ENCODE results near the gene ZNRF1. TPM values are rescaled to one million over a fixed set of nuclear protein-coding genes. Genes with fewer than 3 reads are reported as not detected.
"Not testable (repeated sequence)": the region's sequence is repeated elsewhere in the genome, so short reads cannot be mapped to it uniquely, and the experiment has no call there.

The ZNRF1 gene
- total and polyA plus RNA-seq, 2 experiments from 2014 or later = 45.3 to 58.7 TPM

DNA sequence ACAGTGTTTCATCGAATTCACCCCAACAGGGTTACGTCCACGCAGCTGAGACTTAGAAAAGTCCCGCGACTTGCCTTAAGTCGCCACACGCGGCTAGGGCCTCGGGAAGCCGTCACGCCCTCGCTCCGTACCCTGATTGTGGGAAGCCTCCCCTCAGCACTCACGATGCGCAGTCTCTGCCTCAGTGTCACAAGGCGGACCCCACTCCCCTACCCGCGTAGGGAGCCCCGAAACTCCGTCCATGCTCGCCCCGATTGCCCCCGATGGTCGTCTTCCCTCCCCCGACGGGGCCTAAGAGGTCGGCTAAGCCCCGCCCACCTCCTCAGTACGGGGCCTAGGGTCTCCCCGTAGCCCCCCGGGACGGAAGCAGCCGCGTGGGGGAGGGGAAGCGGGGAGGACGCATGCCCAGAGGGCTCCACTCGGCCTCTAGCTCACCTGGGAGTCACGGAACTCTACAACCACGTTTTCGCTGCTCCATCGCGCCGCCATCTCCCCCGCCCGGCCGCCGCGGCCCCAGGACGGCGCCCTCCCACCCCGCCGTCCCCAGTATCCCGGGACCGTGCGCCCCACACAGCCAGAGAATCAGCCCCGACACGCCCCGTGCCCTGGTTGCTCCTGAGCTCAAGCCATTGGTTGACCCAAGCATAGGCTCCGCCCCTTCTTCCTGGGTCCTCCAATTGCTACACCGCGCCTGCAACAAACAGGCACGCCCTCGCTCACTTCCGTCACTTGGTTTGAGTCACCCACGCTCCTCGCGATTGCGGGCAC is 14.1 kb upstream of the ZNRF1 start, which contains the start of gene WDR59:
Gene WDR59, minus strand, starts transcription at position 595 of the 768 bp plus-strand sequence. Its CDS starts 106 bp downstream, at position 489.
- H3K9me3 ChIP-seq (ENCODE audit: low read depth) = no peaks in the 10 kb centered on the region
- TF ChIP-seq, protein P1, sequence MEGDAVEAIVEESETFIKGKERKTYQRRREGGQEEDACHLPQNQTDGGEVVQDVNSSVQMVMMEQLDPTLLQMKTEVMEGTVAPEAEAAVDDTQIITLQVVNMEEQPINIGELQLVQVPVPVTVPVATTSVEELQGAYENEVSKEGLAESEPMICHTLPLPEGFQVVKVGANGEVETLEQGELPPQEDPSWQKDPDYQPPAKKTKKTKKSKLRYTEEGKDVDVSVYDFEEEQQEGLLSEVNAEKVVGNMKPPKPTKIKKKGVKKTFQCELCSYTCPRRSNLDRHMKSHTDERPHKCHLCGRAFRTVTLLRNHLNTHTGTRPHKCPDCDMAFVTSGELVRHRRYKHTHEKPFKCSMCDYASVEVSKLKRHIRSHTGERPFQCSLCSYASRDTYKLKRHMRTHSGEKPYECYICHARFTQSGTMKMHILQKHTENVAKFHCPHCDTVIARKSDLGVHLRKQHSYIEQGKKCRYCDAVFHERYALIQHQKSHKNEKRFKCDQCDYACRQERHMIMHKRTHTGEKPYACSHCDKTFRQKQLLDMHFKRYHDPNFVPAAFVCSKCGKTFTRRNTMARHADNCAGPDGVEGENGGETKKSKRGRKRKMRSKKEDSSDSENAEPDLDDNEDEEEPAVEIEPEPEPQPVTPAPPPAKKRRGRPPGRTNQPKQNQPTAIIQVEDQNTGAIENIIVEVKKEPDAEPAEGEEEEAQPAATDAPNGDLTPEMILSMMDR (IDR thresholded peaks at IDR 0.05; ENCODE audit: low read depth, low read length) = no peak
- DNase-seq (ENCODE audit: low read depth in 1 of 2, low spot score in 1 of 2) = peak; percentile 99 to 100
- peak within 1 kb of the TSS; percentile 89 for H3K4me3 ChIP-seq
- peak within 1 kb of the TSS; percentile 55 for H3K27ac ChIP-seq
- H3K4me1 ChIP-seq (ENCODE audit: low read depth) = no peaks in the 10 kb centered on the region
- H3K27me3 ChIP-seq = no peaks in the 10 kb centered on the region
- no peaks in the 10 kb centered on the region for H3K36me3 ChIP-seq

DNA sequence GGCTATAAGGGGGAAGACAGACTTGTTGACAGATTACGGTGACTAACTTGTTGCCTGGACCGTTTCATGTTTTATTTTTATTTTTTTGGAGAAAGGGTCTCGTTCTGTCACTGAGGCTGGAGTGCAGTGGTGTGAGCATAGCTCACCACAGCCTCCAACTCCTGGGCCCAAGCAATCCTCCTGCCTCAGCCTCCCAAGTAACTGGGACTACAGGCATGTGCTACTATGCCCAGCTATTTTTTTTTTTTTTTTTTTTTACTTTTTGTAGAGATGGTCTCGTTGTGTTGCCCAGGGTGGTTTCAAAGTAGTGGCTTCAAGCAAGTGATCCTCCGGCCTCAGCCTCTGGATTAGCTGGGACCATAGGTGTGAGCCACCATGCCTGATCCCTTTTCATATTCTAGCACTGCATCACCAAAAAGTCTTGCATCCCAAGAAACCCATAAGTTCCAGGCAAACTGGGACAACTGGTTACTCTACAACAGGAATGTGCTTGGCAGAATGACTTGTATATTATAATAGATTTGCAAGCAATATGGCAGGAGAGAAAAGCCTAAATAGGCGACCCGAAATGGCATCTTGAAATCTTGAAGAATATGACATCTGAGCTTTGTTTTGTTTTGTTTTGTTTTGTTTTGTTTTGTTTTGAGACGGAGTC is 11.7 kb upstream of the ZNRF1 start:
- H3K4me3 ChIP-seq = no peak overlapping the region
- no peaks in the 10 kb centered on the region for H3K27me3 ChIP-seq
- TF ChIP-seq, protein P1 (IDR thresholded peaks at IDR 0.05; ENCODE audit: low read depth, low read length) = no peak
- H3K9me3 ChIP-seq (ENCODE audit: low read depth) = no peaks in the 10 kb centered on the region
- no peak overlapping the region for H3K27ac ChIP-seq
- DNase-seq (ENCODE audit: low read depth in 1 of 2, low spot score in 1 of 2) = no peak
- H3K4me1 ChIP-seq (ENCODE audit: low read depth) = peaks cover 7% of the 10 kb centered on the region
- no peaks in the 10 kb centered on the region for H3K36me3 ChIP-seq

- H3K4me3 ChIP-seq; DNase-seq (ENCODE audit: low read depth in 1 of 2, low spot score in 1 of 2); H3K27ac ChIP-seq; H3K9me3 ChIP-seq (ENCODE audit: low read depth); H3K27me3 ChIP-seq; H3K36me3 ChIP-seq: not testable (repeated sequence)
- peaks cover 10% of the 10 kb centered on the region for H3K4me1 ChIP-seq (ENCODE audit: low read depth)
These were observed 9.0 kb upstream of the ZNRF1 start for GRCh38 chr16:74989864-74990263.

DNA sequence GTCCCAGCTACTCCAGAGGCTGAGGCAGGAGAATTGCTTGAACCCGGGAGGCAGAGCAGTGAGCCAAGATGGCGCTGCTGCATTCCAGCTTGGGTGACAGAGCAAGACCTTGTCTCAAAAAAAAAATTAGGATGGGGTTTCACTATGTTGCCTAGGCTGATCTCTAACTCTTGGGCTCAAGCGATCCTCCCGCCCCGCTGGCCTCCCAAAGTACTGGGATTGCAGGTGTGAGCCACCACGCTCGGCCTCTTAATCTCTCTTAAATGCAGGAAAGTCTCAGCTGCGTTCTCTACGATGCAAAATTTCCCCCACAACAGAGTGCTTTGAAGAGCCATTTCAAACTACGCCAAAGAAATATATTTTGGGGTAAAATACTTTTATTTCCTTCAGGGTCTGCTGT is 8.0 kb upstream of the ZNRF1 start:
- Histone ChIP-seq H3K4me3 (no peak overlapping the region), H3K27me3 (no peaks in the 10 kb centered on the region), H3K4me1 (ENCODE audit: low read depth) (peaks cover 10% of the 10 kb centered on the region), H3K36me3 (no peaks in the 10 kb centered on the region), H3K9me3 (ENCODE audit: low read depth) (no peaks in the 10 kb centered on the region), H3K27ac (no peak overlapping the region)
- TF ChIP-seq, protein P1 (IDR thresholded peaks at IDR 0.05; ENCODE audit: low read depth, low read length) = no peak
- no peak for DNase-seq (ENCODE audit: low read depth in 1 of 2, low spot score in 1 of 2)

- no peaks in the 10 kb centered on the region for H3K36me3 ChIP-seq
- no peak for DNase-seq (ENCODE audit: low read depth in 1 of 2, low spot score in 1 of 2)
- peaks cover 10% of the 10 kb centered on the region for H3K4me1 ChIP-seq (ENCODE audit: low read depth)
- no peak overlapping the region for H3K4me3 ChIP-seq
- no peaks in the 10 kb centered on the region for H3K9me3 ChIP-seq (ENCODE audit: low read depth)
- H3K27ac ChIP-seq = no peak overlapping the region
- TF ChIP-seq, protein P1 (IDR thresholded peaks at IDR 0.05; ENCODE audit: low read depth, low read length) = no peak
- no peaks in the 10 kb centered on the region for H3K27me3 ChIP-seq
These were observed 7.6 kb upstream of the ZNRF1 start for GRCh38 chr16:74991268-74991592.
